HEK293 (cell line): ENCODE measurements around the gene WDR20.

Experiments used
- CTCF ChIA-PET: fragments of 350-600 bp; formaldehyde crosslinking; extraction: SDS; loops from one replicate; lab custom pipeline; 2021; ENCODE audit warnings: antibody characterized with exemption; lab: Yijun Ruan, JAX
- POLR2A ChIA-PET: fragments of 300-600 bp; formaldehyde crosslinking; extraction: SDS; loops from one replicate; lab custom pipeline; 2020; ENCODE audit warnings: antibody characterized with exemption, inconsistent platforms; lab: Yijun Ruan, JAX
- H3K27ac ChIP-seq: fragments of 200-500 bp; sonication (Bioruptor generic); 2 replicates; pipeline ENCODE4 v1.5.1; 2014; ENCODE audit warnings: low read depth, low read length, control low read depth, inconsistent platforms; ENCODE audit errors: extremely low read depth
- H3K36me3 ChIP-seq, 2 experiments: fragments of 200-500 bp in 1 of 2; sonication (Bioruptor generic) in 1 of 2; 1 replicate in 1 of 2; 2 replicates in 1 of 2; pipeline ENCODE4 v1.5.1; 2014 to 2017; ENCODE audit warnings: inconsistent platforms in 2 of 2, low read length in 2 of 2; ENCODE audit not compliant: control insufficient read depth in 2 of 2, insufficient read depth in 1 of 2
- H3K4me1 ChIP-seq: fragments of 200-500 bp; sonication (Bioruptor generic); 2 replicates; pipeline ENCODE4 v1.5.1; 2014; ENCODE audit warnings: mild to moderate bottlenecking, low read length, inconsistent platforms; ENCODE audit not compliant: control insufficient read depth, insufficient read depth
- H3K4me3 ChIP-seq: 2 replicates; pipeline ENCODE4 v1.5.1; 2011; ENCODE audit warnings: low read depth, mild to moderate bottlenecking, control low read depth, low read length, moderate library complexity
- H3K9me3 ChIP-seq: fragments of 200-500 bp; sonication (Bioruptor generic); 2 replicates; pipeline ENCODE4 v1.5.1; 2014; ENCODE audit warnings: low read depth, low read length, inconsistent platforms; ENCODE audit not compliant: control insufficient read depth, insufficient read depth
- EGR2 ChIP-seq: fragments of 450-650 bp; formaldehyde crosslinking; IDR thresholded peaks from 2 replicates; pipeline ENCODE4 v1.5.1; 2016; ENCODE audit warnings: low read depth, missing biosample characterization, missing genetic modification characterization
- FEZF1 ChIP-seq: fragments of 450-650 bp; formaldehyde crosslinking; IDR thresholded peaks from 2 replicates; pipeline ENCODE4 v1.5.1; 2016; ENCODE audit warnings: missing biosample characterization, missing genetic modification characterization
- GLI2 ChIP-seq: fragments of 450-650 bp; formaldehyde crosslinking; IDR thresholded peaks from 2 replicates; pipeline ENCODE4; 2017; ENCODE audit warnings: missing biosample characterization, missing genetic modification characterization, low read depth, borderline replicate concordance
- KLF1 ChIP-seq: fragments of 450-650 bp; formaldehyde crosslinking; IDR thresholded peaks from 2 replicates; pipeline ENCODE4 v1.5.1; 2016; ENCODE audit warnings: missing biosample characterization, missing genetic modification characterization
- KLF16 ChIP-seq: fragments of 450-650 bp; formaldehyde crosslinking; IDR thresholded peaks from 2 replicates; pipeline ENCODE4 v1.5.1; 2017; ENCODE audit warnings: missing biosample characterization, missing genetic modification characterization
- MZF1 ChIP-seq: fragments of 450-650 bp; formaldehyde crosslinking; IDR thresholded peaks from 2 replicates; pipeline ENCODE4 v1.5.1; 2017; ENCODE audit warnings: missing biosample characterization, missing genetic modification characterization, borderline replicate concordance
- OVOL3 ChIP-seq: fragments of 450-650 bp; formaldehyde crosslinking; IDR thresholded peaks from 2 replicates; pipeline ENCODE4 v1.5.1; 2016; ENCODE audit warnings: missing biosample characterization, missing genetic modification characterization
- SCRT1 ChIP-seq: fragments of 450-650 bp; formaldehyde crosslinking; IDR thresholded peaks from 2 replicates; pipeline ENCODE4 v1.5.1; 2016; ENCODE audit warnings: missing biosample characterization, missing genetic modification characterization, borderline replicate concordance
- SP3 ChIP-seq: fragments of 450-650 bp; formaldehyde crosslinking; IDR thresholded peaks from 2 replicates; pipeline ENCODE4 v1.5.1; 2016; ENCODE audit warnings: missing biosample characterization, missing genetic modification characterization
- YY2 ChIP-seq: fragments of 450-650 bp; formaldehyde crosslinking; IDR thresholded peaks from 2 replicates; pipeline ENCODE4 v1.5.1; 2016; ENCODE audit warnings: missing biosample characterization, missing genetic modification characterization
- ZBTB6 ChIP-seq: fragments of 450-650 bp; formaldehyde crosslinking; IDR thresholded peaks from 2 replicates; pipeline ENCODE4 v1.5.1; 2017; ENCODE audit warnings: missing biosample characterization, missing genetic modification characterization
- ZFP41 ChIP-seq: fragments of 450-650 bp; formaldehyde crosslinking; IDR thresholded peaks from 2 replicates; pipeline ENCODE4 v1.5.1; 2016; ENCODE audit warnings: missing biosample characterization, missing genetic modification characterization, borderline replicate concordance
- ZNF10 ChIP-seq: fragments of 450-650 bp; formaldehyde crosslinking; IDR thresholded peaks from 2 replicates; pipeline ENCODE4 v1.5.1; 2017; ENCODE audit warnings: missing biosample characterization, missing genetic modification characterization
- ZNF114 ChIP-seq: fragments of 450-650 bp; formaldehyde crosslinking; IDR thresholded peaks from 2 replicates; pipeline ENCODE4 v1.5.0; 2017; ENCODE audit warnings: missing biosample characterization, missing genetic modification characterization
- ZNF138 ChIP-seq: fragments of 450-650 bp; formaldehyde crosslinking; IDR thresholded peaks from 2 replicates; pipeline ENCODE4 v1.5.1; 2016; ENCODE audit warnings: missing biosample characterization, missing genetic modification characterization, borderline replicate concordance
- ZNF202 ChIP-seq: fragments of 450-650 bp; formaldehyde crosslinking; IDR thresholded peaks from 2 replicates; pipeline ENCODE4 v1.5.1; 2016; ENCODE audit warnings: missing biosample characterization, missing genetic modification characterization, borderline replicate concordance
- ZNF335 ChIP-seq: fragments of 450-650 bp; formaldehyde crosslinking; conservative IDR thresholded peaks from 2 replicates; pipeline ENCODE4 v1.5.1; 2016; ENCODE audit warnings: missing biosample characterization, missing genetic modification characterization
- ZNF514 ChIP-seq: fragments of 450-650 bp; formaldehyde crosslinking; IDR thresholded peaks from 2 replicates; pipeline ENCODE4 v1.5.1; 2016; ENCODE audit warnings: missing biosample characterization, missing genetic modification characterization
- ZNF521 ChIP-seq: fragments of 450-650 bp; formaldehyde crosslinking; IDR thresholded peaks from 2 replicates; pipeline ENCODE4 v1.5.1; 2017; ENCODE audit warnings: missing biosample characterization, mild to moderate bottlenecking, missing genetic modification characterization
- ZNF747 ChIP-seq: fragments of 450-650 bp; formaldehyde crosslinking; IDR thresholded peaks from 2 replicates; pipeline ENCODE4 v1.5.1; 2016; ENCODE audit warnings: missing biosample characterization, missing genetic modification characterization
- ZSCAN16 ChIP-seq: fragments of 450-650 bp; formaldehyde crosslinking; IDR thresholded peaks from 2 replicates; pipeline ENCODE4 v1.5.1; 2016; ENCODE audit warnings: missing biosample characterization, missing genetic modification characterization
- ZSCAN18 ChIP-seq: fragments of 450-650 bp; formaldehyde crosslinking; IDR thresholded peaks from 2 replicates; pipeline ENCODE4 v1.5.1; 2016; ENCODE audit warnings: missing biosample characterization, missing genetic modification characterization
- ZSCAN23 ChIP-seq: fragments of 450-650 bp; formaldehyde crosslinking; IDR thresholded peaks from 2 replicates; pipeline ENCODE4 v1.5.1; 2016; ENCODE audit warnings: missing biosample characterization, missing genetic modification characterization
- TF ChIP-seq, protein P1 (sequence below): fragments of 450-650 bp; formaldehyde crosslinking; IDR thresholded peaks from 2 replicates; pipeline ENCODE4 v1.5.1; 2016; ENCODE audit warnings: missing biosample characterization, missing genetic modification characterization
- TF ChIP-seq, protein P2 (sequence below): fragments of 450-650 bp; formaldehyde crosslinking; conservative IDR thresholded peaks from 2 replicates; pipeline ENCODE4 v1.5.1; 2016; ENCODE audit warnings: low read depth, missing biosample characterization, missing genetic modification characterization

The WDR20 gene

DNA sequence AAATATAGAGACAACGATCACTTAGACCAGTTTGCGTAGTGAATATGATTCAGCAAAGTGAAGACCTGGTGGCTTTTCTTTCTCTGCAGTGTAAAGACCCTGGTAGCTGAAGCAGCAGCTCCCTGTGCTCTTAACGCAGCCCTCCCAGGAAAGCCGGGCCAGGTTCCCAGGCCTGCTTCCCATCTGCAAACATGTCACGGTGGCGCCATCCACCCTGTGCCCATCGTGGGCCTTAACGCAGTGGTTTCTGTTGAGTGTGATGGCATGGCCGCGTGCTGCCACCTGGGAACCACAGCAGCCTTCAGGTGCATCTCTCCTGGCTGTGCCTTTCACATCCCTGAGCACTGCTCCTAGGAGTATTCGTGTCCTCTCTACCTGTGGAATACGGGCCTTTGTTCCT, 71.5 kb downstream of the WDR20 start:
- H3K36me3 ChIP-seq, result peaks cover 10 to 30% of the 10 kb centered on the region in 2 experiments; a peak in 2 of 3 replicates
- no peaks in the 10 kb centered on the region for H3K4me1 ChIP-seq
- POLR2A ChIA-PET, result no interaction called here
- H3K4me3 ChIP-seq, result no peak overlapping the region
- H3K9me3 ChIP-seq, result no peaks in the 10 kb centered on the region
- no peak for TF ChIP-seq ZNF335 (tag by site-specific recombination)
- no peak for TF ChIP-seq OVOL3
- no peak for TF ChIP-seq ZSCAN23
- no peak for TF ChIP-seq ZNF202 (tag by site-specific recombination)
- TF ChIP-seq ZNF521 (tag by site-specific recombination), result no peak
- TF ChIP-seq ZSCAN18 (tag by site-specific recombination), result no peak
- no peak for TF ChIP-seq MZF1 (tag by site-specific recombination)
- TF ChIP-seq EGR2, result no peak
- TF ChIP-seq ZSCAN16 (tag by site-specific recombination), result no peak
- TF ChIP-seq SCRT1 (tag by site-specific recombination), result no peak
- TF ChIP-seq, all 188 proteins: peak for 0
- H3K27ac ChIP-seq, result no peak overlapping the region
- CTCF ChIA-PET, result no interaction called here

GRCh38 chr14:102212356-102212755, 72.7 kb downstream of the WDR20 start:
- Histone ChIP-seq H3K36me3 (peaks cover 10 to 30% of the 10 kb centered on the region in 2 experiments; a peak in 2 of 3 replicates), H3K4me1 (no peaks in the 10 kb centered on the region), H3K9me3 (no peaks in the 10 kb centered on the region), H3K4me3 (no peak overlapping the region), H3K27ac (no peak overlapping the region)
- no peak for TF ChIP-seq ZNF747 (tag by site-specific recombination)
- TF ChIP-seq ZNF514 (tag by site-specific recombination), result no peak
- TF ChIP-seq SP3, result no peak
- no peak for TF ChIP-seq ZFP41 (tag by site-specific recombination)
- TF ChIP-seq ZNF114 (tag by site-specific recombination), result no peak
- no peak for TF ChIP-seq KLF16 (tag by site-specific recombination)
- TF ChIP-seq ZBTB6 (tag by site-specific recombination), result no peak
- TF ChIP-seq ZNF10 (tag by site-specific recombination), result no peak
- TF ChIP-seq FEZF1, result no peak
- TF ChIP-seq YY2 (tag by site-specific recombination), result no peak
- TF ChIP-seq, protein P1, sequence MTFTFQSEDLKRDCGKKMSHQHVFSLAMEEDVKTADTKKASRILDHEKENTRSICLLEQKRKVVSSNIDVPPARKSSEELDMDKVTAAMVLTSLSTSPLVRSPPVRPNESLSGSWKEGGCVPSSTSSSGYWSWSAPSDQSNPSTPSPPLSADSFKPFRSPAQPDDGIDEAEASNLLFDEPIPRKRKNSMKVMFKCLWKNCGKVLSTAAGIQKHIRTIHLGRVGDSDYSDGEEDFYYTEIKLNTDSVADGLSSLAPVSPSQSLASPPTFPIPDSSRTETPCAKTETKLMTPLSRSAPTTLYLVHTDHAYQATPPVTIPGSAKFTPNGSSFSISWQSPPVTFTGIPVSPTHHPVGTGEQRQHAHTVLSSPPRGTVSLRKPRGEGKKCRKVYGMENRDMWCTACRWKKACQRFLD (tag by site-specific recombination), result no peak
- CTCF ChIA-PET, result interaction anchor here (0.7 to 1.1 kb wide), 2 partner anchors 25 to 28 kb away, joined by 3 read pairs; no protein-coding TSS in a partner anchor
- POLR2A ChIA-PET, result no interaction called here

DNA sequence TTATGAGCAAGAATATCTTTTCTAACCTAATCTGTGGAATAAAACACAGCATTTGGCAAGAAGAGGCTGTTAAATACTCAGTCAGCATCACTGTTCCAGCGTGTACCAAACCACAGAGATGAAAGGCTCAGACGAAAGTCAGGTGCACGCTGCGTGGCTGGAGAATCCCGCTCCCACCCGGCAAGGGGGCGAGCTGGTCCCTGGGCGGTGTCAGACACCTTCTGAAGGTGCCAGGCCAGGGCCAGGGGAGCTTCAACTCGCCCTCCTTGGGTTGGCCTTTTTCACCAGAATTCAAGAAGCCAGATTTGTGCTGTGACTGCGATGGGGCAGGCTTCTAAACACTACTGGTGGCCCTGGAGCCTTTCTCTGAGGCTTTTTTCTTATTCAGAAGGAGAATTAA, 73.1 kb downstream of the WDR20 start:
- H3K36me3 ChIP-seq, result peaks cover 10 to 28% of the 10 kb centered on the region in 2 experiments; a peak in 2 of 3 replicates
- H3K4me1 ChIP-seq, result no peaks in the 10 kb centered on the region
- no peak overlapping the region for H3K27ac ChIP-seq
- no peaks in the 10 kb centered on the region for H3K9me3 ChIP-seq
- H3K4me3 ChIP-seq, result no peak overlapping the region
- CTCF ChIA-PET, result interaction anchor here (0.6 to 1.1 kb wide), 2 partner anchors 28 to 180 kb away, joined by 3 read pairs; no protein-coding TSS in a partner anchor
- POLR2A ChIA-PET, result no interaction called here
- TF ChIP-seq, protein P2, sequence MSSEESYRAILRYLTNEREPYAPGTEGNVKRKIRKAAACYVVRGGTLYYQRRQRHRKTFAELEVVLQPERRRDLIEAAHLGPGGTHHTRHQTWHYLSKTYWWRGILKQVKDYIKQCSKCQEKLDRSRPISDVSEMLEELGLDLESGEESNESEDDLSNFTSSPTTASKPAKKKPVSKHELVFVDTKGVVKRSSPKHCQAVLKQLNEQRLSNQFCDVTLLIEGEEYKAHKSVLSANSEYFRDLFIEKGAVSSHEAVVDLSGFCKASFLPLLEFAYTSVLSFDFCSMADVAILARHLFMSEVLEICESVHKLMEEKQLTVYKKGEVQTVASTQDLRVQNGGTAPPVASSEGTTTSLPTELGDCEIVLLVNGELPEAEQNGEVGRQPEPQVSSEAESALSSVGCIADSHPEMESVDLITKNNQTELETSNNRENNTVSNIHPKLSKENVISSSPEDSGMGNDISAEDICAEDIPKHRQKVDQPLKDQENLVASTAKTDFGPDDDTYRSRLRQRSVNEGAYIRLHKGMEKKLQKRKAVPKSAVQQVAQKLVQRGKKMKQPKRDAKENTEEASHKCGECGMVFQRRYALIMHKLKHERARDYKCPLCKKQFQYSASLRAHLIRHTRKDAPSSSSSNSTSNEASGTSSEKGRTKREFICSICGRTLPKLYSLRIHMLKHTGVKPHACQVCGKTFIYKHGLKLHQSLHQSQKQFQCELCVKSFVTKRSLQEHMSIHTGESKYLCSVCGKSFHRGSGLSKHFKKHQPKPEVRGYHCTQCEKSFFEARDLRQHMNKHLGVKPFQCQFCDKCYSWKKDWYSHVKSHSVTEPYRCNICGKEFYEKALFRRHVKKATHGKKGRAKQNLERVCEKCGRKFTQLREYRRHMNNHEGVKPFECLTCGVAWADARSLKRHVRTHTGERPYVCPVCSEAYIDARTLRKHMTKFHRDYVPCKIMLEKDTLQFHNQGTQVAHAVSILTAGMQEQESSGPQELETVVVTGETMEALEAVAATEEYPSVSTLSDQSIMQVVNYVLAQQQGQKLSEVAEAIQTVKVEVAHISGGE (tag by site-specific recombination), result no peak
- no peak for TF ChIP-seq FEZF1
- TF ChIP-seq ZNF202 (tag by site-specific recombination), result no peak
- no peak for TF ChIP-seq KLF1 (tag by site-specific recombination)
- TF ChIP-seq ZNF138, result no peak
- TF ChIP-seq GLI2 (tag by site-specific recombination), result no peak
